Measurements from ENCODE around the gene SZRD1. TPM values are rescaled to one million over a fixed set of nuclear protein-coding genes. Genes with fewer than 3 reads are reported as not detected.

The SZRD1 gene
- total RNA-seq, 1 donor from 2014 or later: 82.6 TPM

DNA sequence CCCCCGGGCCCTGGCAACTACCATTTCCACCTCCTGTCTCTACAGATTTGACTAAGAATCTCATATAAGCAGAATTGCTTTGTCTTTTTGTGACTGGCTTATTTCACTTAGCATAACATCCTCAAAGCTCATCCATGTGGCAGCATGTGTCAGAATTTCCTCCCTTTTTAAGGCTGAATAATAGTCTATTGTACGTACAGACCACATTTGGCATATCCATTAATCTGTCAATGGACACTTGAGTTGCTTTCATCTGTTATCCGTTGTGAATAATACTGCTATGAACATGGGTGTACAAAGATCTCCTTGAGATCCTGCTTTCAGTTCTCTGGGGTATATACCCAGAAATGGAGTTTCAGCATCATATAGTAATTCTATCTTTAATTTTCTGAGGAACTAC lies 46.1 kb downstream of the SZRD1 start:
- DNase-seq (ENCODE audit: low read depth): no peak
- TF ChIP-seq CTCF (conservative IDR thresholded peaks at IDR 0.05; ENCODE audit: low read depth, low read length): no peak
- no peak overlapping the region for H3K4me3 ChIP-seq (ENCODE audit: low read depth, low read length)

DNA sequence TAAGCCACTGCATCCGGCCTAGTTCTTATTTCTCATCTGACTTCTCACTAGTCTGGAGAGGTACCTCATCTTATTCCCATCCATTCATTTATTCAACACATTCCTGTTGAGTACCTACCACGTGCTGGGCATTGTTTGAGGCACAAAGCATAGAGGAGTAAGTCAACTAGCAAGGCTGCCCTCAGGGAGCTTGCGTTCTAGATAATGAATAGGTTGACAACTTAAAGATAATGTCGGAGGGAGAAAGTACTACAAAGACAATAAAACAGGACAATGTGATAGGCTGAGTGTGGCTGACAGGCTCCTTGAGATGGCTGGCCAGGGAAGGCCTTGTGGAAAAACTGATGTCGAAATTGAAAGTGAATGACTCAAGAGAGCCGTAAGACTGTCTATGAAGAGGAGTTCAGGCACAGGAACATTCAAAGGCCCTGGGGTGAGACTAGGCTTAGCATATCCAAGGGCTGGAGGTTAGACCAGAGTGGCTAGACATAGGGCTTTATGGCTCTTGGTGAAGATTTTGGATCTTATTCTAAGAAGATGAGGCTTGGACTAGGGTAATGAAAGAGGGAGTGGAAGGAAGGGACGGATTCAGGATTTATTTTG lies 51.9 kb downstream of the SZRD1 start:
- DNase-seq (ENCODE audit: low read depth): no peak
- TF ChIP-seq CTCF (conservative IDR thresholded peaks at IDR 0.05; ENCODE audit: low read depth, low read length): no peak
- H3K4me3 ChIP-seq (ENCODE audit: low read depth, low read length): no peak overlapping the region

DNA sequence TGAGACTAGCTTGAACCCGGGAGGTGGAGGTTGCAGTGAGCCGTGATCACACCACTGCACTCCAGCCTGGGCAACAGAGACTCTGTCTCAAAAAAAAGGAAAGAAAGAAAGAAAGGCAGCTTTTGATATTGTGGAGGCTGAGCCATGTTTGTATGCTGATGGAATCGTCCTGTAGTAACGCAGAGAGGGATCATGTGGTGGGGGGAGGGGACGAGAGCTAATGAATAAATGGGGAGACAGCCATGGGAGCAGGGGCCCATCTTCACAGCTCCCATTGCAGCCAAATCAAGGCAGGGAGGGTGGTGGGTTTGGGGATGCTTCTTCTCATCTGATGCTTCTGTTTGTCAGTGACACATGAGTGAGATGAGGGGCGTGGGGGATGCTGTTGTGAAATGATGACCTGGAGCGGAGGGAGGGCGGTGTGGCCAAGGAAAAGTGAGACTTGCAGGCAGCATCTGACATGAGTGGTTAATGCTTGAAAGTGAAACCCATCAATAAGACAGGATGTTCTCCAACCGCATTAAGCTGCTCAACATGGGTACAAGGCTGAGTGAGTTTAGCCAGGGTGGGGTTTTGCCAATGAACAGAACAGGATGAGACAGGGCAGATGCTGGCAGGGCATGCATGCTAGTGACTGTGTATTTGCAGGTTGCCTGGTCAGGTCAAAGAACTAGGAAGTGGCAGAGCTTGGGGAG lies 53.5 kb downstream of the SZRD1 start:
- no peak overlapping the region for H3K4me3 ChIP-seq (ENCODE audit: low read depth, low read length)
- DNase-seq (ENCODE audit: low read depth): no peak
- TF ChIP-seq CTCF (conservative IDR thresholded peaks at IDR 0.05; ENCODE audit: low read depth, low read length): no peak

GRCh38 chr1:16421201-16421600 lies 54.2 kb downstream of the SZRD1 start:
- no peak for TF ChIP-seq CTCF (conservative IDR thresholded peaks at IDR 0.05; ENCODE audit: low read depth, low read length)
- DNase-seq (ENCODE audit: low read depth): no peak

DNA sequence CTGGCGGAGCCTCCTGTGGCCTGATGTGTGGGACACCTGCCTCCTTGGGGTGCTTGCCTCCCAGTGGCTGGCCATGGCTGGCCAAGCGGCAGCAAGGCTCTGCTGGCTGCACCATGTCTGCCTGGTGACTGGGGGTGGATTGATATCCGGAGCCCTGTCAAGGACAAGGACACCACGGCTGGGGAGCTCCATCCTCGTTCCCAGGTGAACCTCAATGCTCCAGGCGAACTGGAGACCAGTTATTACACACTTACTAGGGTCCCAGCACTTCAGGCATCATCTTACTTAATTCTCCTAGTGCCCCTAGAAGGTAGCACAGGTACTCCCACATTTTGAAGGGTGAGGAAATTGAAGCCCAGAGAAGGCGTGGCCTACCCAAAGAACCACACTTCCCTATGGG lies 55.0 kb downstream of the SZRD1 start:
- TF ChIP-seq CTCF (conservative IDR thresholded peaks at IDR 0.05; ENCODE audit: low read depth, low read length): no peak
- no peak overlapping the region for H3K4me3 ChIP-seq (ENCODE audit: low read depth, low read length)
- DNase-seq (ENCODE audit: low read depth): no peak

More at GRCh38 chr1:16421201-16421600, 54.2 kb downstream of the SZRD1 start:
- H3K4me3 ChIP-seq (ENCODE audit: low read depth, low read length): no peak overlapping the region

DNA sequence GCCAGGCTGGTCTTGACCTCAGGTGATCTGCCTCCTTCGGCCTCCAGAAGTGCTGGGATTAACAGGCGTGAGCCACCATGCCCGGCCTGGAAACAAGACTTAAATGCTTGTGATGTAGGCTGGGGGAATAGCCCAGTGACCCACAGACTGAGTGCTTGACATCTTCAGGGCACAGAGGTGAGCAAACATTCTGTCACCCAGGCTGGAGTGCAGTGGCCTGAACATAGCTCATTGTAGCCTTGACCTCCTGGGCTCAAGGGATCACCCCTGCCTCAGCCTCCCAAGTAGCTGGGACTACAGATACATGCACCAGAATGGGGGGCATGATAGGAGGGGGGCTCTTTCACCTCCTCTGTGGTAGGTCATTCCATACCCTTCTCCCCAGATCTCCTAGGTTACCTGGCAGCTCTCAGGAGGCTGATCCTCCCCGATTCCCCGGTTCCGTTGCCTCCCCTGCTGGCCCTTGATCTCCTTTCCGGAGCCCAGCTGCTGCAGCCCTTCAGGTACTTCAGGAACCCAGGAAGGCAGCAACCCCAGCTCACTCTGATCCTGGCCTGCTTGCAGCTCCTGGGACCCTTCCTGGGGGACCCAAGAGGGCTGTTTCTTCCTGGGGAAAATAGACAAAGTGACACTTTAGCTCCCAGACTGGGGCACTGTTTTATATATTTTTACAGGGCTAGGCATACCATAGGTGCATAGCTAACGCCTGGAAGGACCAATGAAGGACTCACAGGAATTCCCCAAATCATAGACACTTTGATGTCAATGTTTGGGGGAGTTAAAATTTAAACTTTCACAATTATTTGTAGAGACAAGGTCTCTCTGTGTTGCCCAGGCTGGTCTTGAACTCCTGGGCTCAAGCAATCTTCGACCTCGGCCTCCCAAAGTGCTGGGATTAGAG lies 58.3 kb downstream of the SZRD1 start:
- no peak overlapping the region for H3K4me3 ChIP-seq (ENCODE audit: low read depth, low read length)
- no peak for DNase-seq (ENCODE audit: low read depth)
- TF ChIP-seq CTCF (conservative IDR thresholded peaks at IDR 0.05; ENCODE audit: low read depth, low read length): no peak

All from epithelial cell of proximal tubule (primary cell).